Thymus (tissue), 11 donors: Measurements from ENCODE around the gene PTCSC3. TPM values are rescaled to one million over a fixed set of nuclear protein-coding genes. Genes with fewer than 3 reads are reported as not detected.
"Not testable (repeated sequence)": the region's sequence is repeated elsewhere in the genome, so short reads cannot be mapped to it uniquely, and the experiment has no call there.

Experiments used
- DNase-seq, 9 donors: peaks; one replicate each; pipeline ENCODE4 v3.0.0-alpha.2; 2013; ENCODE audit warnings: low spot score in 9 of 9, low read depth in 6 of 9, missing footprints in 1 of 9
- H3K27ac ChIP-seq, 2 donors: one replicate each; pipeline ENCODE4 v1.5.1; 2013; ENCODE audit warnings: control low read depth in 1 of 2, low read depth in 1 of 2, low read length in 1 of 2, mild to moderate bottlenecking in 1 of 2, moderate library complexity in 1 of 2
- H3K27me3 ChIP-seq, 2 donors: one replicate each; pipeline ENCODE4 v1.5.1; 2013; ENCODE audit warnings: low read length in 1 of 2; ENCODE audit not compliant: control insufficient read depth in 2 of 2, insufficient read depth in 1 of 2
- H3K36me3 ChIP-seq, 2 donors: one replicate each; pipeline ENCODE4 v1.5.1; 2013; ENCODE audit warnings: low read length in 1 of 2, mild to moderate bottlenecking in 1 of 2, moderate library complexity in 1 of 2; ENCODE audit not compliant: control insufficient read depth in 2 of 2, insufficient read depth in 2 of 2
- H3K4me1 ChIP-seq, 2 donors: one replicate each; pipeline ENCODE4 v1.5.1; 2013; ENCODE audit warnings: low read length in 2 of 2; ENCODE audit not compliant: control insufficient read depth in 2 of 2, insufficient read depth in 2 of 2
- H3K4me3 ChIP-seq, 2 donors: one replicate each; pipeline ENCODE4 v1.5.1; 2013; ENCODE audit warnings: low read length in 2 of 2, control low read depth in 1 of 2, mild to moderate bottlenecking in 1 of 2
- H3K9me3 ChIP-seq, 2 donors: one replicate each; pipeline ENCODE4 v1.5.1; 2013; ENCODE audit warnings: low read length in 1 of 2, mild to moderate bottlenecking in 1 of 2; ENCODE audit not compliant: control insufficient read depth in 2 of 2, insufficient read depth in 1 of 2
- WGBS: extraction: QIAGEN DNeasy Blood & Tissue Kit; methylation state at CpG from one replicate; pipeline ENCODE4 v1.1.7; 2013; 5-methylcytosine and 5-hydroxymethylcytosine counted together
- polyA plus RNA-seq: library from polyadenylated mRNA; stranded (reverse); fragments of 200-250 nt; gene quantifications from one replicate; pipeline ENCODE4 v1.2.3, GENCODE V29; 2013
- total RNA-seq: library from RNA; stranded (reverse); fragments of 120-200 nt; gene quantifications from one replicate; pipeline ENCODE4 v1.2.4, GENCODE V29; 2013
- donor health status: healthy.

Gene PTCSC3
- total and polyA plus RNA-seq, 2 donors, result not detected

- Histone ChIP-seq H3K9me3 (no peaks in the 10 kb centered on the region), H3K4me1 (no peaks in the 10 kb centered on the region), H3K36me3 (no peaks in the 10 kb centered on the region), H3K4me3 (no peak overlapping the region), H3K27me3 (no peaks in the 10 kb centered on the region), H3K27ac (no peak overlapping the region)
- 7% methylated on average over 1 of the region's 1 CpG for WGBS
- DNase-seq, result no peak
Measured at GRCh38 chr14:36105401-36105800, 71.1 kb downstream of the PTCSC3 start.

GRCh38 chr14:36104258-36104657 is 72.3 kb downstream of the PTCSC3 start:
- not testable (repeated sequence) for H3K27ac ChIP-seq, H3K27me3 ChIP-seq, H3K4me1 ChIP-seq, H3K9me3 ChIP-seq, DNase-seq, H3K4me3 ChIP-seq, H3K36me3 ChIP-seq
- 84% methylated on average over 7 of the region's 7 CpGs for WGBS

DNA sequence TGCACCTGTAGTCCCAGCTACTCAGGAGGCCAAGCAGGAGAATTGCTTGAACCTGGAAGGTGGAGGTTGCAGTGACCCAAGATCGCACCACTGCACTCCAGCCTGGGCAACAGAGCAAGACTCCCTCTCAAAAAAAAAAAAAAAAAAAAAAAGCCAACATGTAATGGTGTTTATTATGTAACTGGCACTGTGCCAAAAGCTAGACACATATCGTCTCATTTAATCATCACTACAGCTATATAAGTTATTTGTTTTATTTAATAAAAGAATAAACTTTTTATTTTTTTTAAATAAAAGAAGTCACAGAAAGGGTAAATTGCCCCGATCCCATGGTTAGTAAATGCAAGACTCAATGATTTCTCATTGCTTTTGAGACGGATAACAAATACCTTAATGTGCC is 76.9 kb downstream of the PTCSC3 start:
- DNase-seq, result no peak
- H3K9me3 ChIP-seq, result no peaks in the 10 kb centered on the region
- H3K36me3 ChIP-seq, result no peaks in the 10 kb centered on the region
- no peak overlapping the region for H3K27ac ChIP-seq
- no peak overlapping the region for H3K4me3 ChIP-seq
- H3K4me1 ChIP-seq, result no peaks in the 10 kb centered on the region
- H3K27me3 ChIP-seq, result no peaks in the 10 kb centered on the region
- 92% methylated on average over 4 of the region's 4 CpGs for WGBS

GRCh38 chr14:36097356-36097755 is 79.2 kb downstream of the PTCSC3 start:
- Histone ChIP-seq H3K9me3 (no peaks in the 10 kb centered on the region), H3K27me3 (no peaks in the 10 kb centered on the region), H3K36me3 (no peaks in the 10 kb centered on the region), H3K27ac (no peak overlapping the region), H3K4me1 (no peaks in the 10 kb centered on the region), H3K4me3 (no peak overlapping the region)
- no peak for DNase-seq
- 92% methylated on average over 1 of the region's 1 CpG for WGBS

GRCh38 chr14:36096090-36096489 is 80.4 kb downstream of the PTCSC3 start:
- no peaks in the 10 kb centered on the region for H3K9me3 ChIP-seq
- H3K4me1 ChIP-seq, result no peaks in the 10 kb centered on the region
- no peak for DNase-seq
- no peak overlapping the region for H3K27ac ChIP-seq
- H3K4me3 ChIP-seq, result no peak overlapping the region
- no peaks in the 10 kb centered on the region for H3K27me3 ChIP-seq
- no peaks in the 10 kb centered on the region for H3K36me3 ChIP-seq

GRCh38 chr14:36094963-36095362 is 81.6 kb downstream of the PTCSC3 start:
- Histone ChIP-seq H3K36me3 (no peaks in the 10 kb centered on the region), H3K27me3 (no peaks in the 10 kb centered on the region), H3K4me3 (no peak overlapping the region), H3K4me1 (no peaks in the 10 kb centered on the region), H3K9me3 (no peaks in the 10 kb centered on the region), H3K27ac (no peak overlapping the region)
- no peak for DNase-seq
- WGBS, result 93% methylated on average over 4 of the region's 4 CpGs

- H3K27ac ChIP-seq, result no peak overlapping the region
- no peaks in the 10 kb centered on the region for H3K36me3 ChIP-seq
- no peaks in the 10 kb centered on the region for H3K9me3 ChIP-seq
- no peaks in the 10 kb centered on the region for H3K4me1 ChIP-seq
- no peak for DNase-seq
- 80% methylated on average over 2 of the region's 2 CpGs for WGBS
- no peak overlapping the region for H3K4me3 ChIP-seq
- no peaks in the 10 kb centered on the region for H3K27me3 ChIP-seq
Measured at GRCh38 chr14:36091096-36091495, 85.4 kb downstream of the PTCSC3 start.

DNA sequence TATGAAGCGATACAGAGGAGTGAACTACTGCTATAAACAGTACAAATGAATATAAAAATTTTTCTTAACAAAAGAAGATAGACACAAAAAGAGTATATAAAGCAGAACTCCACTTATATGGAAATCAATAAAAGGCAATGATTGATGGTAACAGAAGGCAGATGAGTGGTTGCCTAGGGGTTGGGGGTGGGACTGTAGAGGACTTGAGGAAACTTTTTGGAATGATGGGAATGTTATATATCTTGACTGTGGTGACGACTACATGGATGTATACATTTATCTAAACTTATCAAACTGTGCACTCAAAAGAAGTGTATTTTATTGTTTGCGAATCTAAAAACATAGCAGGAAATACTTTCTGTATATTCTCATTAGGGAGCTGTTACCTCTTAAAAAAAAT is 89.1 kb downstream of the PTCSC3 start:
- 94% methylated on average over 3 of the region's 3 CpGs for WGBS
- DNase-seq, result no peak
- Histone ChIP-seq H3K27ac (no peak overlapping the region), H3K4me1 (no peaks in the 10 kb centered on the region), H3K4me3 (no peak overlapping the region), H3K27me3 (no peaks in the 10 kb centered on the region), H3K9me3 (no peaks in the 10 kb centered on the region), H3K36me3 (no peaks in the 10 kb centered on the region)

GRCh38 chr14:36086629-36087395 is 89.7 kb downstream of the PTCSC3 start:
- no peaks in the 10 kb centered on the region for H3K36me3 ChIP-seq
- H3K9me3 ChIP-seq, result no peaks in the 10 kb centered on the region
- H3K4me3 ChIP-seq, result no peak overlapping the region
- DNase-seq, result no peak
- H3K27me3 ChIP-seq, result no peaks in the 10 kb centered on the region
- H3K27ac ChIP-seq, result no peak overlapping the region
- 21% methylated on average over 1 of the region's 1 CpG for WGBS
- no peaks in the 10 kb centered on the region for H3K4me1 ChIP-seq
